Panc1 (cell line): Measurements from ENCODE around the gene MAGEA2. TPM values are rescaled to one million over a fixed set of nuclear protein-coding genes. Genes with fewer than 3 reads are reported as not detected.
"Not testable (repeated sequence)": the region's sequence is repeated elsewhere in the genome, so short reads cannot be mapped to it uniquely, and the experiment has no call there.

ENCODE experiments used
- ATAC-seq: fragments of 200-7000 bp; cut with Tn5 transposase; 2 replicates; pipeline ENCODE4 v1.9.1; 2020; ENCODE audit warnings: mild to moderate bottlenecking, moderate library complexity
- BruUV-seq: library from RNA; stranded (reverse); fragments of 400-500 nt; replicated peaks from 2 replicates; lab custom pipeline; 2021; lab: Mats Ljungman, UMichigan
- CTCF ChIA-PET: fragments of 300-600 bp; sonication (Branson Sonifier 250); formaldehyde crosslinking; loops from one replicate; lab custom pipeline; 2022; ENCODE audit warnings: antibody characterized with exemption; lab: Charles Lee
- POLR2A ChIA-PET: fragments of 300-600 bp; sonication (Branson Sonifier 250); formaldehyde crosslinking; loops from one replicate; lab custom pipeline; 2022; ENCODE audit warnings: antibody characterized with exemption; lab: Charles Lee
- DNase-seq: peaks from one replicate; pipeline ENCODE4 v3.0.0-alpha.2; 2010; ENCODE audit warnings: low read depth, low spot score
- H3K27ac ChIP-seq: 2 replicates; pipeline ENCODE4 v1.5.1; 2011; ENCODE audit warnings: mild to moderate bottlenecking, low read length, inconsistent platforms
- H3K27me3 ChIP-seq: fragments of 200-500 bp; sonication (Bioruptor generic); 2 replicates; pipeline ENCODE4 v1.6.0; 2014; ENCODE audit warnings: low read length, inconsistent platforms; ENCODE audit not compliant: control insufficient read depth, insufficient read depth
- H3K36me3 ChIP-seq: fragments of 200-500 bp; sonication (Bioruptor generic); 2 replicates; pipeline ENCODE4 v1.5.1; 2014; ENCODE audit warnings: inconsistent platforms, mild to moderate bottlenecking, low read length, moderate library complexity; ENCODE audit not compliant: control insufficient read depth, insufficient read depth
- H3K4me1 ChIP-seq: 2 replicates; pipeline ENCODE4 v1.5.1; 2011; ENCODE audit warnings: inconsistent platforms, mild to moderate bottlenecking, low read length, moderate library complexity; ENCODE audit not compliant: control insufficient read depth, insufficient read depth
- H3K4me3 ChIP-seq, 2 experiments: 2 replicates each; pipeline ENCODE4 v1.5.1; 2011 to 2012; ENCODE audit warnings: low read depth in 2 of 2, low read length in 2 of 2, mild to moderate bottlenecking in 2 of 2, inconsistent platforms in 1 of 2, moderate library complexity in 1 of 2
- H3K9me3 ChIP-seq: fragments of 200-500 bp; sonication (Bioruptor generic); 2 replicates; pipeline ENCODE4 v1.5.1; 2014; ENCODE audit warnings: low read depth, mild to moderate bottlenecking, inconsistent platforms, low read length, moderate library complexity; ENCODE audit not compliant: control insufficient read depth, insufficient read depth
- in situ Hi-C: cut with HindIII; loops from 2 replicates; pipeline ENCODE4 v1.10.0; 2016; ENCODE audit warnings: low sequenced_read_pairs, low pct_unique_long_range_greater_than_20kb
- intact Hi-C: fragments of 100-400 bp; cut with micrococcal nuclease; formaldehyde crosslinking; loops from one replicate; pipeline ENCODE4 v1.10.0; 2022; ENCODE audit not compliant: unreplicated experiment
- total RNA-seq: library from RNA; stranded (reverse); gene quantifications from one replicate; pipeline ENCODE4 v1.2.1, GENCODE V29; 2021; ENCODE audit not compliant: unreplicated experiment

The MAGEA2 gene
- total RNA-seq, 1 experiment from 2014 or later = 0.28 TPM

DNA sequence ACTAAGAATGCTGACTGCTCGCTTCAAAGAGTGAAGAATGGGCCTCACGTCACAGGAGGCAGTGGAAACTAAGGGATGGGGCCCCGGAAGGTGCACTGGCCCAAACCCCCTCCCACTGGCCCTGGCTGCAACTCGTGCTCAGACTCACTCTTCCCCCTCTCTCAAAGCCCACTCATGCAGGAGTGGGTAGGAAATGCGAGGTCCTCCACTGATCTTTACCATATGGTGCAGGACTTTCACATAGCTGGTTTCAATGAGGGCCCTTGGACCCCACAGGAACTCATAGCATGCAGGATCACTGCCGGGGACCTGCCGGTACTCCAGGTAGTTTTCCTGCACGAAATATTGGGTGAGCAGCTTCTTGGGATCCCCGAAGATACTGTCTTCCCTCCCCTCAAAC, 12.9 kb upstream of the MAGEA2 start:
- H3K4me1 ChIP-seq, H3K27me3 ChIP-seq, H3K36me3 ChIP-seq, in situ Hi-C loops, ATAC-seq, BruUV-seq, intact Hi-C loops, CTCF ChIA-PET, DNase-seq, H3K27ac ChIP-seq, POLR2A ChIA-PET, H3K9me3 ChIP-seq, H3K4me3 ChIP-seq: not testable (repeated sequence)

DNA sequence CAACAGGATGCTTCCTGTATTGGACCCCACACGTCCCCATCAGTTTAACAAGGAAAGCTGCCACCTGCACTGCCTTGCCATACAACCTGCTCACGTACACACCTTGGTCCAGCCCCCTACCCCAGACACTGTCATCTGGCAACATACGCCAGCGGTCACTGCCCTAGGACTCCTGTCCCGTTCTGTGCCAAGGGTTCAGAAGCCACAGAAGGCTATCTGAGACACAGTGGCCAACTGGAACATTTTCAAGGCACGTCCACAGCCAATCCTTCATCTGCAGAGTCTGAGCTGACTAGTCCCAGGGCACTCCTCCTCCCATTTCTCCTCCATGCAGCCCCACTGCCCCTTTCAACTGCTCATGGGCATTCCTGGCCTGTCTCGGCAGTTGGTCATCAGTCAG, 7.9 kb upstream of the MAGEA2 start:
- H3K9me3 ChIP-seq, H3K4me3 ChIP-seq, POLR2A ChIA-PET, in situ Hi-C loops, intact Hi-C loops, DNase-seq, H3K27me3 ChIP-seq, CTCF ChIA-PET, ATAC-seq, BruUV-seq, H3K27ac ChIP-seq, H3K36me3 ChIP-seq, H3K4me1 ChIP-seq: not testable (repeated sequence)

DNA sequence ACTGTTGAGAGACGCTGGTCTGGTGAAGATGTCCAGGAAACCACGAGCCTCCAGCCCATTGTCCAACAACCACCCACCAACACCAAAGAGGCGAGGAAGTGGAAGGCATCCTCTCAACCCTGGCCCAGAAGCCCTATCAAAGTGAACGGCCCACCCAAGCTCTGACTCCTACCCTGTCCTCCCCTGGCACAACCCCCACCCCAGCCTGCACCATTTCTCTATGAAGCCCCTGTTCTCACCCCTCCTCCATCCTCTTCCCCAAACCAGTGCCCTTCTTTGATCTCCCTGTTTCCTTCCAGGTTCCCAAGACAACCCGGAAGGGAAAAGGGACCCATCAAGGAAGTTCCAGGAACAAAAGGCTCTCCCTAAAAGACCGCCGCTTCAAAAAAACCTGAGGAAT, 5.9 kb upstream of the MAGEA2 start:
- ATAC-seq, H3K27me3 ChIP-seq, CTCF ChIA-PET, POLR2A ChIA-PET, DNase-seq, in situ Hi-C loops, BruUV-seq, H3K4me3 ChIP-seq, intact Hi-C loops, H3K9me3 ChIP-seq, H3K27ac ChIP-seq, H3K36me3 ChIP-seq, H3K4me1 ChIP-seq: not testable (repeated sequence)

DNA sequence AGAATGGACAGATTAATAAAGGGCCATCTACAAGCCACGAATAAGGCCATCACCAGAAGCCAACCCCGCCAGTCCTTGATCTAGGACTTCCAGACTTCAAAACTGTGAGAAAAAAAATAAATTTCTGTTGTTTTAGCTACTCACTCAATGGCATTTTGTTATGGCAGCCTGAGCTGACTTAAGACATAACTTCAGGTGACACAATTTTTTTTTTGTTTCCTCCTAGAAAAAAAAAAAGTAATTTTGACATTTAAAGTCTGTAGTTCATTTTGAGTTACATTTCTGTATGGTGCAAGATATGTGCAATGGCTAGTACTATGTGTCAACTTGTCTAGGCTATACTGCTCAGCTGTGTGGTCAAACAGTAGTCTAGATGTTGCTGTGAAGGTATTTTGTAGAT, 5.3 kb upstream of the MAGEA2 start, which contains the start of gene CSAG3:
CSAG3 (plus strand) TSS at position 301 of the 400 bp plus-strand sequence.
- POLR2A ChIA-PET, H3K36me3 ChIP-seq, DNase-seq, H3K4me3 ChIP-seq, H3K4me1 ChIP-seq, intact Hi-C loops, H3K27ac ChIP-seq, BruUV-seq, ATAC-seq, in situ Hi-C loops, CTCF ChIA-PET, H3K27me3 ChIP-seq, H3K9me3 ChIP-seq: not testable (repeated sequence)

DNA sequence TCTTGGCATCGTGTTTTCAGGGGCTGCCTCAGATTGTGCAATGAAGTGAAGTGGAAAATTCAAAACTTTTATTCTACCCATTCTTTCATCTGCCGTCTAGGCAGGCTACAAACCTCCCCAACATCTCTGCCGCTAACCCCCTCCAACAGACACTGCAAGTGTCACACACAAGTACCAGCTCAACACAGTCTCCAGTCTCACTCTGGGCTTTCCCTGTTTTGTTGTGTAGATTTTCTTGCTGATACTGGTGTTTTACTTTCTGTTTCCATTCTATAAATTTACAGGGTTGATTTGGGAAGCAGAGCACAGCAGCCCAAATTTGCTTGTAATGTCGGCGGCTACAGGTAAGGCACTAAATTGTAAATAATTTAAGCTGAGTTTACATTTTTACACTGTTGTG, 1.2 kb upstream of the MAGEA2 start:
- in situ Hi-C loops, BruUV-seq, H3K27me3 ChIP-seq, H3K9me3 ChIP-seq, H3K36me3 ChIP-seq, ATAC-seq, POLR2A ChIA-PET, H3K4me3 ChIP-seq, H3K4me1 ChIP-seq, CTCF ChIA-PET, H3K27ac ChIP-seq, intact Hi-C loops, DNase-seq: not testable (repeated sequence)
